Renal cortical epithelial cell (primary cell): ENCODE results near the gene SLAMF1. TPM values are rescaled to one million over a fixed set of nuclear protein-coding genes. Genes with fewer than 3 reads are reported as not detected.
"Not testable (repeated sequence)": the region's sequence is repeated elsewhere in the genome, so short reads cannot be mapped to it uniquely, and the experiment has no call there.

Experiments
- DNase-seq: peaks from one replicate; pipeline ENCODE4 v3.0.0-alpha.2; 2011; ENCODE audit warnings: low read depth
- total RNA-seq: library from RNA; depleted of rRNA; stranded (reverse); fragments of >200 nt; gene quantifications from 2 replicates; pipeline ENCODE4 v1.2.3, GENCODE V29; 2014

Gene SLAMF1
- total RNA-seq, 1 donor from 2014 or later = not detected

DNA sequence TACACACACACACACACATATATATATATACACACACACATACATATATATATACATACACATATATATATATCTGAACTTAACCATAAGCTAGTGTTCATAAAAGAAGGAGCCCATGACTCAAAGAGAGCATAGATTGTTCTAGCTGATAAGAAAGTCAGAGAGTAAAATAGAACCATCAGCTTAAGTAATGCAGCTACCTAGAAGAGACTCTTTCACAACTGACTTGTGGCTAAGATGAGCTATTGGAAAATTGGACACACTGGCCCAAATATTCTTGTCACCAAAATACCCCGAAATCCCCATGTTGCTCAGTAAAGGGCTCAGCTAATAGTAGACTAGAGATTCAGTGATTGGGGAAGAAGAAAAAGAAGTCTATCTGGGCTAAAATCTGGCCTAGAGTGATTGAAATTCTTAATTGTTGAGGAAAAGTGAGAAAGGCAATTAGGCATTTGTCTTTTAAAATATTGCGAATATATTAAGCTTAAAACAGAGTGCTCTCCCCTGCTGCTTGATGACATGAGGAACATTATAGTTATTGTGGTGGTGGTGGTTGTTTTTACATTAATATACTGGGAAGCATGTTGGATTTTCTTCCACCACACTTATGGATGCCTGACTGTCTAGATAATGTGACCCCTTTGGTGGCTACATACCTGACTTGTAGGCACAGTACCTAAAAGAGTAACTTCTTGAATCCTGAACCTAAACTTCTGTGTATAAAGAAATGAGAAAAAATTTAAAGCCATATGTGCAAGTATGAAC lies 6.3 kb downstream of the SLAMF1 start:
- no peak for DNase-seq

DNA sequence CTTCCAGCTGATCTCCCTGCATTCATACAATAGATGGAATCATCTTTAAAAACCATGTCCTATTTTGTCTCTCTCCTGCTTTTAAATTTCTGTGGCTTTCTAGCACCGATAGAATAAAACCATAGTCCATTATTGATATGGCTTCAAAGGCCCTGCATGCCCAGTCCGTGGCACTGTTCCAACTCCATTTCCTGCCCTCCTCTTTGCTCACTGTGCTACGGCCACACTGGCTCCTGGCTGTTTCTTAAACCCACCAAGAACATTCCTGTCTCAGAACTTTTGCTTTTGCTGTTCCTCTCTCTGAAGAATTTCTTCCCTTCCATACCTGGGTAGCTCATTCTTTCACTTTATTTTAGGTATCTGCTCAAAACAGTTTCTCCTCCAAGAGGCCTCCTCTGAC lies 7.2 kb downstream of the SLAMF1 start:
- no peak for DNase-seq

DNA sequence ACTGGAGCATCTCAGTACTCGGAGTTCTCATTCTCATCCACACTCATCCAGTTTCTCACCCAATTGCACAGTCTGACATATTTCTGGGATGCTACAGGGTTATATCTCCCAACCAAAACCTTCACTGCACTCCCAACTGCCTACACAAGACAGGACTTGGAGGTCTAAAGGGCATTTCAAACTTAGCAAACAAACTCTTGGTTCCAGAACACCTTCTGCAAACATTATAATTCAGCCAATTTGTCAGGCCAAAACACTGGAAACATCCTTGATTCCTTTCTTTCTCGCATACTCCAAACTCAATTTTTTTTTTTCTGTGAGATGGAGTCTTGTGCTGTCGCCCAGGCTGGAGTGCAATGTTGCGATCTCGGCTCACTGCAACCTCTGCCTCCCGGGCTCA lies 7.9 kb downstream of the SLAMF1 start:
- no peak for DNase-seq

DNA sequence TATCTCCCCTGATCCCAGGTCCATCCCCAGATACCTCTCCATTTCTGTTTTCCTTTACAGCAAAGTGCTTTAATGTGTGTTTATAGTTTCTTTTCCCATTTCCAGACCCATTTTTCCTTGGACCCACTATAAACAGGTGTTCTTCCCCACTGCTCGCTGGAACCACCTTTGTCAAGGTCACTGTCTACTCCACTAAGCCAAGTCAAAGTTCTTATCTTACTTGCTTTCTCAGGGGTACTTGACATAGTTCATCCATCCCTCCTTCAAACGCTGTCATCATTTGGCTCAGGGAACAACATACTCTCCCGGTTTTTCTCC lies 8.3 kb downstream of the SLAMF1 start:
- DNase-seq = no peak

DNA sequence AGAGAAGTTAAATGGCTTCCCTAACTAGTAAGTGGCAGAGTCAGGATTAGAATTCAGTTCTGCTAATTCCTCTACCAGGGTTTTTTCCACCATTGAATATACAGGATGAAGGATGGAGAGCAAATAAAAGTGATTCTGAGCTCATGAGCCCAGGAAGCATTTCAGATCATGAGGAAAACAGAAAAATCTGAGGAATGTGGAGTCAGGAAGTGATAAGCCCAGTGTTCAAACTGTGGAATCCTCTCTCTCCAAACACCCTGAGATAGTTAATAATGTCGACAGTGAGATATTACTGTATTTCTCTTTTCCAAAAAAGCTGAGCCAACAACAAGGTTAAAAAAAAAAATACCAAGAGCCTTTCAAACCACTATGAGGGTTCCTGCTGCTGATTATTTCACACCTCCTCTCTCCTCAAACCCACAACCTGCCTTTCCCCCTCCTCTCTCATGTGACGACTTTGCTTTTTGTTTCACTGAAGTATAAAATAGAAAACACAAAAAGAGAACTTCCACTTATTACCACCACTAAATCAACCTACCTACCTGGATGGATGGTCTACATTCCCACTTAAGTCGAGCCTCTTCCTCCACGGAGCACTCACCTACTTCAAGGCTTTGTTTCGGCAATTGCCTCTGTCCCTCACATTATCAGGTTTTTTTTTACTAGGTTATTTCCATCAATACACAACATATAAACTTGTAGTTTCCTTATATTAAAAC lies 8.9 kb downstream of the SLAMF1 start:
- no peak for DNase-seq

DNA sequence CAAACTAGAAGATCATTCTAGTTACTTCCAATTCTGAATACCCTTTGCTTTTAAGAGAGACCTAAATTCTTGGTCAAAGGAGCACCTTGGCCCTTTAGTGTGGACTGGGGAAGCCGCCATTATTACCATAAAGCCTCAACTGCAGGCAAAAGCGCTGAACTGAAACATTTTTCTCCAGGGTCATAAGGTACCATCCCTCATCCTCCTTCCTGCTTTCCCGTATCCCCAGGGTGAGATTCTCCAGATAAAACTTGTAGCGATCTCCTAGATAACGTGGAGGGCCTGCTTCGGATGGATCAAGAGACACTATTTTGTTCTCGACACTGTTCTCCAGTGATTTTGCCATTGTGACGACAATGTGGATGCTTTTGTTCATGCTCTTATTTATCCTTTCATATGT lies 9.8 kb downstream of the SLAMF1 start:
- DNase-seq = no peak

DNA sequence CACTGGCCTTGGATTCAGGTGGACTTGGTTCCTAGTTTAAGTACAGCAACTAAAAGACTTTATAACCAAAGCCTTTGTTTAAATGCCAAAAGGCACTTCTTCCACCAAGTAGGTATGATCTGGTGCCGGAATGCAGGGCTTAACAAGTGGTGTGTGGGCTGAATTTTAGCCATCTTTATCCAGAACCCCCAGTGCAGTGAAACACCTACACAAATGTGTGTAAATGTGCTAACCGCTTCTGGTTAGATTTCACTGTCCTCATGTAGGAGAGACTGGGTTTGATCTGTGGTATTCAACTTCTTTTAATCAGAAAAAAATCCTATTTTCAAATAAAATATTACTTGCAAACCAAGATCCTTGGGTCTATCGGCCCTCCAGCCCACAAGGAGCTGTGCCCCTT lies 10.3 kb downstream of the SLAMF1 start:
- no peak for DNase-seq

DNA sequence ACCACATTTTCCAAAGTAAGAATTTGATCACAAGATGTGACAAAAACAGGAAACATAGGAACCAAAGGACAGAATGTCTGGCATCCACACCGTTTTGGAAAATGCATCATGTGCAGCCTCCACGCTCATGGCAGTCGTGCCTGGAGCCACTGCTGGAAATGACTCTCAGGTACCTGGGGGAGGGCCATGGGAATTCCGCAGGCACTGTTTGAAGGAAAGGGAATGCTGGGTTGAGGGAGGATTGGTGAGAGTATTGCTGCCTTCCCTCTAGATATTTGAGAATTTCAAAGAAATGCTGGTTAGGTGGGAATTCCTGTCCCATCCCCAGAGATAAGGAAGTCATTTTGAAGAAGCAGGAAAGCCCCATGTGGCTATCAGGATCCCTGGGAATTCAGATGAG lies 10.8 kb downstream of the SLAMF1 start:
- no peak for DNase-seq

DNA sequence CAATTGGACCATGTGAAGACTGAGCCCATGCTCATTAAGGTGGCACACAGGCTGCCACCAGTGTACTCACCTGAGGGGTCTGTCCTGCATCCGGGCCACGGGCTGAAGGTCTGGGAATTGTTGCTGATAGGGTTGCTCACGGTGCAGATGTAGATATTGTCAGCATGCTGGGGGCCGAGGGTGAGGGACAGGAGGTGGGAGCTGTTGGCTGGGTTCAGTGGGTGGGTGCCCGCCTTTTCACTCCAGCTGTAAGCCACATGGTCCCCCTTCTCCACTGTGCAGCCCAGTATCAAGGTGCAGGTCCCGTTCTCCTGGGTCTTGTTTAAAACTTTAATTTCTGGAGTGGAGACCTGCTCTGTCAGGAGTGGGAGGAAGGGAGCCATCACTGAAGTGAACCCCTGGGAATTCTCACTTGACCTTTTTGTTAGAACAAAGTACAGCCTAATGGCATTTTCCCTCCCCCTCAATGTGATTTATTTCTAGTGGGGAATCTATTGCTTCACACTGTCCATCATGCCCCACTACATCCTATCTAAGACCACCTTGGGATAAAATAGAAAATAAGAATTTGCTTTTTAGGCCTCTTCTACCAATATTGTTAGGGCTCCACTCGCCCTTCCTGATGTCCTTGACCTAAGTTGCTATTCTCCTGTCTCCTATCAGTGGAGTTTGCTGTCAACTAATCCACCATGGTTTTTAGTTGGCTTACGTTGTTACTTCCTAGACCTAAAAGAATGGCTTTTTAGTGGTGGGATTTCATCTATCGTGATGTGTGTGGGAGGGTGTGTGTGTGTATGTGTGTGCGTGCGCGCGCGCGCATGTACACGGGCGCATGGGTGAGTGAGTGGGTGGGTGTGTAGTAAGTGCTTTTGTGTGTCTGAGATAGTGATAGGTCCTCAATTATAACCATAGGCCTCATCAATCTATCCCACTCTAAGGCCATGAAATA lies 12.0 kb downstream of the SLAMF1 start:
- DNase-seq = no peak

DNA sequence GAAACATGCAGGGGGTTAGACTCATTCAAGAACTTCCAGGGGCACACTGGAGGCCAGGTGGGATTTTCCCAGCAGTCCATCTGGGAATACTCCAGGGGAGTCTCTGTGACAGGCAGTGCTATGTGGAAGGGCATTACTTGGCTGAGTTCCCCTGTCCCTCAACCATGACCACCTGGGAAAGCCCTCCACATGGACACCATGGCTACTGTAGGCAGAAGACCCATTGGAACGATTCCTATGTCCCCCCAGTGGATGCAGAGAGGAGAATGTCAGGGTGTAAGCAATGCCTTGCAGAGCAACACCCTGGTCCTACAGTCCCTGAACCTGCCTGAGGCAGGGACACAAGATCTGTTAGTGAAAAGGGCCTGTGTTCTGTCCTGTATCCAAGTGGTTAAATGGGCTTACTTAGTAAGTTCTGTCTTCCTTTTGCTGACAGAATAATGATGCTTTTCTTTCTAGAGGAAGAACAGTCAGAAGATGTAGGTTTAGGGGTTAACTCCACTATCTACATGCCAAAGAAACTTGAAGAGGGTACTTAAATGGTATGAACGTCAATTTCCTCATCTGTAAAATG lies 13.4 kb downstream of the SLAMF1 start:
- no peak for DNase-seq

DNA sequence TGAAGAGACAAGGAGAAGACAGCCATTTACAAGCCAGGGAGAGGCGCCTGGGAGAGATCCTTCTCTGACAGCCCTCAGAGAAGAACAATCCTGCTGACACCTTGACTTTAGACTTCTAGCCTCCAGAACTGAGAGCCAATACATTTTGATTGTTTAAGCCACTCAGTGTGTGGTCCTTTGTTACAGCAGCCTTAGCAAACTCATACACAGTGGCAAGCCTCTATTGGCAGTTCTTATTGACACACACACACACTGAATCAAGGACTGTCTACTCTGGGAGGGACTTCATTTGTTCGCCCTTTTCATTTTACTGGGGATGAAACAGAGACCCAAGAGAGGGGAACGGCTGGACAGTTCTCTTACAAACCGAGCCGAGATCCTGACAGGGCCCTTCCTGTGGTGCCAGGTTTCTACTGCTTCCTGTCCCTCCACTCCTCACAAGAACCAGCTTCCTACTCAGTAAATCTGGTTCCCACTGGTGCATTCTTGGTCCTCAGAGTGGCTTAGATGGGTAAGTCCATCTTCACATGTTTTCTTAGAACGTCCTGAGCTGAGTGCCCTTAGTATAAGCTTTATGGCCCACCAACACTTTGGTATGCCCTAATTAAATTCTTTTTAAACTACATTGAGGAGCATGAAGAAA lies 14.7 kb downstream of the SLAMF1 start:
- DNase-seq = no peak

DNA sequence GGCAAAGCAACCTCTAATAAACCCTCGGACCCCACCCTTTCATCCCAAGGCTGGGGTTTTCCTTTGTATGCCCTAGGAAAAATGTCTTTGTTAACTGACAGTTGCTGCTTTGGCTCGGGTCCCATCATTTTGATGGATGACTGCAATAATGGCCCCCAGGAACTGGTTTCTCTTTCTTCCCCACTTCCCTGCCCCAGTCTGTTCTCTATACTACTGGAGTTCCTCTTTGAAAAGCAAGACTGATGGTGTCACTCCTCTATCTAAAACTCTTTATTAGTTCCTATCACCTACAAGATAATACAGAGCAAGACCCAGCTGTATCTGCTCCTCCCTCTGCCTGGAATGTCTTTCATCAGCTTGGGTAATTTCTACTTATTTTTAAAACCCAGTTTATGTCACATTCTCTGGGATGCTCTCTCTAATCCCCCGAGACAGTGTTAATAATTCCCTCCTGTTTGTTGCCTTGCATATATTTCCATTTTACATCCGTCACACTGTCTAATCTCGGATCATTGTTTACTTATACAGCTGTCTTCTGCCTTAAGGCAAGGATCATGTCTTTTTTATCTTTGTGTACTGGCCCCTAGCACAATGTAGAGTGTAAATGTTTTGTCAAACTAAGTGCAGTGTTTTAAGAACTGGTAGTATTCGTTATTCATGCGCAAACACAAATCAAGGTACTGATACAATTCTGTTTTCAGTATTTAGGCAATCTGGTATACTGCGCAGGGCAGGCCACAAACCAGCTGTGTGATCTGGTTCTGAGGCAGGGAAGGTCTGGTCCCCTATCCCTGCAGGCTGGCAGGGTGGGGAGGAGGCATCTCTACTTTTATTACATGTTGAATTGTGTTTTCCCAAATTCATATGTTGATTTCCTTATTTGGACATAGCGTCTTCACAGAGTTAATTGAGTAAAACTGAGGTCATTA lies 16.1 kb downstream of the SLAMF1 start:
- no peak for DNase-seq

DNA sequence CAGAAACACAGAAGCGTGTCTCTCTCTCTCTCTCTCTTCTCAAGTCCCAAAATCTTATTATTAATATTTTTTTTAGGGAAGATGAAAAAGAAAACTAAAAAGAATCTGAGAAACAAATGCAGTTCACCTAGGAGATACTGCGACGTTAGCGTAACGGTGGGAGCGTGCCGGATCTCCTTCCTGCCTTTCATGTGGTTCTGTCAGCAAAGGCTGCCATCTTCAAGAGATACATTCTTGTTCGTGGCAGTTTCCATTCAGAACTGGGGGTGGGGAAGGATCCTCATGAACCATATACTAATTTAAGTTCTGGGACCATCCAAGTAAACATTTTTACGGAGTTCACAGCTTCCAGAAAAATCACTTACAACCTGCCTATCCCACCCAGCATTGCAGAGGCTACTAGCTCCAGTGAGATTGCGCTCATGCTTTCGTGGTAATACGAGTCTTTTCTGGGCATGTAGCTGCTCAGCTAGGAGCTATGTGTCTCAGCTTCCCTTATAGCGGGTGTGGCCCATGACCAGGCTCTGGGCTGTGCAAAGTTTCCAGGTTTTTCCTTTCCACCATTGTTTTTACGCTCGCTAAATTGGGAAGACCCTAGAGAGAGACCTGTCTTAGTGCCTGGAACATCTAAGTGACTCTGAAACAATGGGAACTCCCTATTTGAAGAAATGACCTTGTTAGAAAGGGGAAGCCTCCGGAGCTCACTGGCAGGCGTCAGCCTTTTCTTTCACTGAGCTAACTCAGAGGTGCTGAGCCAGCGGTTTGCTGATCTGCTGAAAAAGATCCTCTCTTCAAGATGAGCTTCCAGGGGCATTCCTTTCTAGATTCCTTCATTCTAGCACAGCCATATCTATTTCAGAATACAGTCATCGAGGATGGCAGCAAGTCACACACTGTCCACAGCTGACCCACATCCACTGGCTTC lies 17.3 kb downstream of the SLAMF1 start:
- DNase-seq = no peak

DNA sequence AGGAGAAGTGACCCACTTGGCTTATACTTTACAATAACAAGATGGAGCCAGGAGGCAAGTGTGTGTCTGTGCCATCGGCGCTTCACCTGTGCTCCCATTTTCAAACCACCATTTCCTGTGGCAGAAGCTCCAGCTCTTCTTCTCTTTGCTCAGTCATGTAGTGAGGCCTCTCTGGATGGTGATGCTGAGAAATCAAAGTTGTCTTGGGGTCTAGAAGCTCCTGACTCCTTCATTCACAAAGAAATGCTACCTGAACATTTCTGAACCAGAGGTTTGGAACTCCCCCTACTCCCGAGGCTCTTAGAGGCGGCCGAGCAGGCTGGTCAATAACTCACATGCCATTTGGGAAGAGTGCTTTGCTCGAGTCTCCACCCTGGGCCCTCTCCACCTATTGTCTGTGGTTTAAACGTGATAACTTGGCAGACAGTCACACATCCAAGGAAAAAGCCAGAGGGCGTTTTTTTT lies 18.0 kb downstream of the SLAMF1 start:
- no peak for DNase-seq

DNA sequence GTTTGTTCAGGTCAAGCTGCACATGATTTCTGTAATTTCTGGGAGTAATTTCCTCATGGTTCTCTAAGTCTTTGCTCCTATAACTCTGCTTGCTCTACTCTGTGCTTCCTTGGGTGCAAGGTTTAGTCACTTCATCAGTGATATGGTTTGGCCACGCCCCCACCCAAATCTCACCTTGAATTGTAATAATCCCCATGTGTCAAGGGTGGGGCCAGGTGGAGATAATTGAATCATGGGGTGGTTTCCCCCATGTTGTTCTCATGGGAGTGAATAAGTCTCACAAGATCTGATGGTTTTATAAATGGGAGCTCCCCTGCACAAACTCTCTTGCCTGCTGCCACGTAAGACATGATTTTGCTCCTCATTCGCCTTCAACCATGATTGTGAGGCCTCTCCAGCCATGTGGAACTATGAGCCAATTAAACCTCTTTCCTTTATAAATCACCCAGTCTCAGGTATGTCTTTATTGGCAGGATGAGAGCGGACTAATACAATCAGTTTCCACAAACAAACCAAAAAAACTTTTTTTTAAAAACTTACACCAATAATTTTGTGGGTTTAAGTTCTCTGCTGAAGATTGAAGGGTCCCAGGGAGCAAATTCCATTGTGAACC lies 19.1 kb downstream of the SLAMF1 start:
- not testable (repeated sequence) for DNase-seq

DNA sequence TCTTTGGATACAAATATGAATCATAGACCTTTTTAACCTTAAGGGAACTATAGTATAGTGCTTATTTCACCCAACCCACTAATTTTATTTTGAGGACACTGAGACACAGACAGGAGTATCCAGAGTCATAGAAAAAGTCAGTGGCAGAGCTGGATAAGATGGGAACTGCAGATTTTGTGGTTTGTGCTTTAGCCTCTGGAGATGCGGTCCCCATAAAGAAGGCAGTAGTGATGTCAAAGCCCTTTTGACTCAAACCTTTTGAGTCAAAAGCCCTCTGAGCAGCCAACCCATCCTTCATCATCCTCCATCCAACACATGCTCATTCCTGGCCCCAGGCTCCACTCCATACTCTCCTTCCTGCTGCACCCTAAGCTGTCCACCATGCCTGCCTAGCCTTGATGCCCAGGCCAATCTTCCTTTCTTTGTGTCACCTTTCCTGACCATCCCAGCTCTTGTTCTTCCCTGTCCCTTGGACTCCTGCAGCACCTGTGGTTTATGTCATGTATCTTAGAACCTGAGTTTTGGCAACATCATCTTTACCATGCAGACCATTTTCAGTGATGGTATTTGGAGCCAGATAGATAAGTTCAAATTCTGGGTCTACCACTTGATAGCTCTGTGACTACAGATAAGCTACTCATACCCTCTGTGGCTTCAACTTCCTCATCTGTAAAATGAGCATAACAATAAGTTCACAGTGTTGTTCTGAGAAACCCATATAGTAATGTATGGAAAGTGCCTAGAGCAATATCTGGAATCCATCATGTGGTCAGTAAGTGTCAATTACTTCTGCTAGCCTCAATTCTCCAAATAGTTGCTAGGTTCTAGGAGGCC lies 20.1 kb downstream of the SLAMF1 start:
- no peak for DNase-seq

DNA sequence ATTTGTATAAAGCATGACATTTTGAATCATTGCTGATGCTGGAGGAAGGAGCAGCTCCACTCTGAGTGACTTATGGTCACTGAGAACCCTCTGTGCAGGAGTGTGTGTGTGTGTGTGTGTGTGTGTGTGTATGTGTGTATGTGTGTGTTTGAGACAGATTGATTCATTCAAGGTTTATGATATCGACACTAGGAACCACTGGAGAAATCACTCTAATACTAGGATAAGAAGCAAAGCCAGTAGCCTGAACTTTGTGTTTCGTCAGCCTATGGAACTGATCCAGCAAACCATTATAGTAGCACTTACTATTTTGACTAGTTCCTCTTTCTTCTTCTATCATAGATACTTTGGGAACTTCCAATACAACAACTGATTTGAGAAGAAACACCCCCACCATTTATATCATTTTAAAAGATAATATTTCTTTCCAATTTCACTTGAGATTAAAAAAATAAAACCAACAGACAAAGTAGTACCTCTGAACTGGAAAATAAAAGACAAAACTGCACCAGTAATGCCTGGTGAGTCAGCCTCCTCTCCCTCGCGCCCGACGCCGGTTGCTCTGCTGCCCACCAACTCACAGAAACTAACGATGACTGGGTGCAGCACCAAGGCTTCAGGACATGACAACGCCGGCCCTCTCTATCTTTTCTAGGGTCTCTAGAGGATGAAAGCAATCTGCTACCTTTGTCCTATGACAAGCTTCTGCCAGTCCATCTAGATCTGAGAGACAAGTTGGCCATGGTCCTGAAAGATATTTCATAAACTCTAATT lies 20.9 kb downstream of the SLAMF1 start:
- no peak for DNase-seq
